NB4 (cell line): ENCODE measurements around the gene PVALEF.

Experiments
- DNase-seq: peaks from one replicate; pipeline ENCODE4 v3.0.0; 2010; ENCODE audit warnings: low read depth
- H3K4me3 ChIP-seq: one replicate; pipeline ENCODE4 v1.5.1; 2011; ENCODE audit warnings: mild to moderate bottlenecking, low read depth, low read length, moderate library complexity
- CTCF ChIP-seq: IDR thresholded peaks from one replicate; pipeline ENCODE4 v1.5.1; 2012; ENCODE audit warnings: low read depth, low read length
- MAX ChIP-seq: IDR thresholded peaks from 2 replicates; pipeline ENCODE4 v1.6.1; 2011; ENCODE audit warnings: low read depth, low read length
- MYC ChIP-seq: IDR thresholded peaks from 2 replicates; pipeline ENCODE4 v1.6.1; 2011; ENCODE audit warnings: low read depth, low read length
- POLR2A ChIP-seq: IDR thresholded peaks from 2 replicates; pipeline ENCODE4 v1.6.1; 2011; ENCODE audit warnings: mild to moderate bottlenecking; ENCODE audit not compliant: insufficient read length; ENCODE audit errors: extremely low read depth

PVALEF gene

DNA sequence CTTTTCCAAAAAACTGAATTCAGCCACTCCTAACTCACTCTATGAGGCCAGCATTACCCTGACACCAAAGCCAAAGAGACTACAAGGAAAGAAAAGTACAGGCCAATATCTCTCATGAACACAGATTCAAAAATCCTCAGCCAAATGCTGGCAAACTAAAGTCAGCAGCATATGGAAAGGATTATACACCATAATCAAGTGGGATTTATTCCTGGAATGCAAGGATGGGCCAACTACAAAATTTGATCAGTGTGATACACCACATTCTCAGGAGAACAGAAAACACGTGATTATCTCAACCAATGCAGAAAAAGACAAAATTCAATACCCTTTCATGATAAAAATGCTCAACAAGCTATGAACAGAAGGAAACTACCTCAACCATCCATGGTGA, 8.5 kb downstream of the PVALEF start:
- H3K4me3 ChIP-seq = no peak overlapping the region
- DNase-seq = no peak
- TF ChIP-seq MAX (no peak), CTCF (no peak), MYC (no peak), POLR2A (no peak)

GRCh38 chr17:81176666-81177065, 11.4 kb downstream of the PVALEF start:
- no peak overlapping the region for H3K4me3 ChIP-seq
- TF ChIP-seq MAX (no peak), POLR2A (no peak), CTCF (no peak), MYC (no peak)
- no peak for DNase-seq

DNA sequence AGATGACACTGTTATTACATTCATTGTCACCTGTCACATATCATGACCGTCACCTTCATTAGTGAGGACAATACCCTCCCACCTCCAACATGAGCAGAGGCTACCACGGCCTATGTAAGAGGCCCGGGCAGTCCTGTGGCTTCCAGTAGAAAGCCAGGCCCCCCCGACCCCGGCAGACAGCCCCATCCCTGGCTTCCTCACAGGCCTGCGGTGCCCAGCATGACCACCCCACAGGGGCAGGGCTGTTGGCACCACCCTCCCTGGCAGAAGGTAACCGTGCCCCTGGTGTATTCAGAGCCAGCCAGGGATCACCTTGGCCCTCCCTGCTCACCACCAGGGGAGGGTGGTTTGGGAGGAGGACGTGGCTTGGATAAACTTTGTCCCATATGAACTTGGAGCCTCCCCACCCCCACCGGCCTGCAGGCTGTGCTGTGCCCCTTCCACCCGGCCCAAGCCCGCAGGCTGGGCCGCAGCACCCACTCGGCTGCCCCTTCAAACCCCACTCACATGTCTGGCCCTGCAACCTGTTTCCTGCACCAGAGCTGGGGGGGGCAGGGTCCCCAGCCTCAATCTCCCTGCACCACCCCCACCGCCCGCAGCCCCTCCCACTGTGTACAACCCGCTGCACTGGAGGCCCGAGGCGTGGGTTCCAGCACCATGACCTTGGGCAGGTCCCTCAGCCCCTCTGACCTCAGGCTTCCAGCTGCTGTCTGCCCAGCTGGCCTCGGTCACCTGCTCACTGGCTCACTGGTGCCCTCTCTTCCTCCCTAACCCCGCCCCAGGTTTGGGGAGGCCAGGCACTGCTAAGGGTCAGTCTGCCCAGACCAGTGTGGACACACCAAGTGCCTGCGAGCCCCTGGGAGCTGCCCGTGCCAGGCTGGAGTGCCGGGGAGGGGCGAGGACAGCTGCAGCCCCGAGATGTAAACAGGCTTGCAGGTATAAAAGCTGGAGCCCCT, 13.1 kb downstream of the PVALEF start:
- DNase-seq = no peak
- no peak overlapping the region for H3K4me3 ChIP-seq
- TF ChIP-seq MAX (no peak), POLR2A (no peak), MYC (no peak), CTCF (no peak)

GRCh38 chr17:81179220-81179619, 13.9 kb downstream of the PVALEF start:
- no peak for TF ChIP-seq POLR2A
- no peak for TF ChIP-seq MAX
- TF ChIP-seq MYC = no peak
- no peak for TF ChIP-seq CTCF
- H3K4me3 ChIP-seq = no peak overlapping the region
- DNase-seq = no peak

GRCh38 chr17:81179861-81180260, 14.6 kb downstream of the PVALEF start:
- no peak for DNase-seq
- no peak overlapping the region for H3K4me3 ChIP-seq
- TF ChIP-seq CTCF = no peak
- no peak for TF ChIP-seq MYC
- no peak for TF ChIP-seq MAX
- no peak for TF ChIP-seq POLR2A
